KBM-7 (cell line): ENCODE measurements around the gene RAB27B.
"Not testable (repeated sequence)": the region's sequence is repeated elsewhere in the genome, so short reads cannot be mapped to it uniquely, and the experiment has no call there.

Experiments
- DNase-seq: peaks from one replicate; pipeline ENCODE4 v3.0.0-alpha.2; 2015
- in situ Hi-C: fragments of 300-500 bp; cut with MboI; formaldehyde crosslinking; loops from 2 replicates; pipeline ENCODE4 v1.14.3; 2020; ENCODE audit warnings: low sequenced_read_pairs, low pct_unique_long_range_greater_than_20kb, mixed read lengths

RAB27B gene, protein sequence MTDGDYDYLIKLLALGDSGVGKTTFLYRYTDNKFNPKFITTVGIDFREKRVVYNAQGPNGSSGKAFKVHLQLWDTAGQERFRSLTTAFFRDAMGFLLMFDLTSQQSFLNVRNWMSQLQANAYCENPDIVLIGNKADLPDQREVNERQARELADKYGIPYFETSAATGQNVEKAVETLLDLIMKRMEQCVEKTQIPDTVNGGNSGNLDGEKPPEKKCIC

DNA sequence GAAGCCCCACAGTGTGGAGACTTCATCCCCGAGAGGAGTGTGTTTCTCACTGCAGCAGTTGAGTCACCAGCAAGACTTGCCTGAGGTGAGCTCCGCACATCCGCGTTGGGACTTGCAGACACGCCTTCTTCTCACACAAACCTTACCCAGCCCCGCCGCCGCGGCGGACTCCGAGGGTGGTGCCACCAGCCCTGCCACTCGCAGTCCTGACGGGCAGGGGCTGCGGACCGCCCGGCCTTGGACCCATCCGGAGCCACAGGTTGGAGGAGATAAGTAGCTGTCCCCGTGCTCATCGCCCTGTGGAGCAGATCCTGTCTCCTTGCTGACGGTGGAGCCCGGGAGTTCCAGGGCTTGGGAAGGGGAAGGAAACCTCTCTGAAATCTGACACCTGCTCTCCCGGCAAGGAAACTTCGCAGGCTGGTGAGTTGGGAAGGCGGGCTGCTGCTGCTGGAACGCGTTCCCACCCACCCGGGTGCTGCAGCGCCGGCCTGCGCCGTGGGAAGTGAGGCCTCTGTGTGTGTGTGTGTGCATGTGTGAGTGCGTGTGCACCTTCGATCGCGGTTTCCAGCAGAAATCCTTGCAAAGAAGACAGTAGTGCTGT lies at the start of gene RAB27B:
TSS of gene RAB27B (plus strand) at position 197 of the 601 bp plus-strand sequence. CDS start 49,109 bp downstream, outside the sequence.
- DNase-seq: no peak
- in situ Hi-C loops: no loop called here

DNA sequence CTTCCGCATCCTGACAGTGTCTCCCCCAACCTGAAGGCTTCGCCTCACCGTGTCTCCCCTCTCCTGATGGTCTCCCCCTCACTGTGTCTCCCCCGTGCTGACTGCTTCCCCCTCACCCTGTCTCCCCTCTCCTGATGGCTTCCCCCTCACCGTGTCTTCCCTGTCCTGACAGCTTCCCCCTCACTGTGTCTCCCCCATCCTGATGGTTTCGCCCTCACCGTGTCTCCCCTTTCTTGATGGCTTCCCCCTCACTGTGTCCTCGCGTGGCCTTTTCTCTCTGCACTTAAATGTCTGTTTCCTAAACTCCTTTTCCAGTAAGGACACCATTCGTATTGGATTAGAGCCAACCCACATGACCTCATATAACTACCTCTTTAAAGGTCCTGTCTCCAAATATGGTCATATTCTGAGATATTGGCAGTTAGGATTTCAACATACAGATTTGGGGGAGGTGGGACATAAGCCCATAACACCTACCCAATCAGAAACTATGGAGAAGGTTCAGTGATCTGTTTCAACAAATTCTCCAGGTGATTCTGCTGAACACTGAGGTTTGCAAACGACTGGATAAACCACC lies 47.9 kb upstream of the RAB27B start:
- in situ Hi-C loops: no loop called here

DNA sequence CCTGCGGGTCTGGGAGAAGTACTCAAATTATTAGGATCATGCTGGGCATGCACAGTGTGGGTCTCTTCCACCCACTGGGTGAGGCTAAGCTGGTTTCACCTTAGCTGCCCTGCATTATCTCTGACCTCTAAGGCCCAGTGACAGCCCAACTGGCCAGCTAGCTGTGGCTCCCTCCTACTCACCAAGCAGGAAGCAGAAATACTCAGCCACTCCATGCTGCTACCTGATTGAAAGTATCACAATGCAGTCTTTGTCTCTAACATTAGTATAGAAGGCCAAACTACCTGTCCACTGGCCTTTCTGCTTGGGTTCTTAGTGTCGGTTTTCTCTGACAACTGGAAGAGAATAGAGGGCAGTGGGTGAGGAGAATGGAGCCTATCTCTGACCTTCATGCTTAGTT lies 47.3 kb upstream of the RAB27B start:
- in situ Hi-C loops: no loop called here
- DNase-seq: no peak

More for the DNA sequence above, 47.9 kb upstream of the RAB27B start:
- DNase-seq: peak; percentile 11

DNA sequence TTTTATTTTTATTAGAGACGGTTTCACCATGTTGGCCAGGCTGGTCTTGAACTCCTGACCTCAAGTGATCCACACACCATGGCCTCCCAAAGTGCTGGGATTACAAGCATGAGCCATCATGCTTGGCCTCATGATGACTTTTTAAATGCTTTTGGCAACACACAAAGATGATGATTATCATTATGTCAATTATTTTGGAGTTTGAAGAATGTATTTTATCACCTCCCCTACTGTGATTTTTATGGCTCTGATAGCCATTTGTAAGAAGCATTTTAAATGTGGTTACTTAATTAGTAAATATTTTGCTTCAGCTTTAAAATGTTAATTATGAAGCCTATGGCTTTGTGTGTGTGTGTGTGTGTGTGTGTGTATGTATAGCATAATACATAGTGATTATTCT lies 45.1 kb upstream of the RAB27B start:
- no peak for DNase-seq
- in situ Hi-C loops: no loop called here

DNA sequence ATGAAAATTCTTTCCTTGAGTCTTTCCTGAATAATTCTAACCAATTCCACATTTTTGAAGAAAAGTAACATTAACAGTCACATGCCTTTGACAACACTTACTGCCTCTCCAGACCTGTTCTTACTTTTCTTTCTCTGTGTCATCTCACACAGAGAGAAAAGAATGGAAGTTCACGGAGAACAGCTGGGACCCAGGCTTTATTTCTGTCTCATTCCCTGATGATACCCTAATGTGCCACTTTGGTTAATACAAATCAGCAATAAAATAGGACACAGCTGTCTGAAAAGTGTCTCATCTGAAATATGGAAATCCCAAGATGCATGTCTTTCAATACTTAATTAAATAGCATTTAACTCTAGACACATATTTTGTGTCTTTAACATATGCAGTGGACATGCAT lies 42.1 kb upstream of the RAB27B start:
- no peak for DNase-seq
- in situ Hi-C loops: no loop called here

DNA sequence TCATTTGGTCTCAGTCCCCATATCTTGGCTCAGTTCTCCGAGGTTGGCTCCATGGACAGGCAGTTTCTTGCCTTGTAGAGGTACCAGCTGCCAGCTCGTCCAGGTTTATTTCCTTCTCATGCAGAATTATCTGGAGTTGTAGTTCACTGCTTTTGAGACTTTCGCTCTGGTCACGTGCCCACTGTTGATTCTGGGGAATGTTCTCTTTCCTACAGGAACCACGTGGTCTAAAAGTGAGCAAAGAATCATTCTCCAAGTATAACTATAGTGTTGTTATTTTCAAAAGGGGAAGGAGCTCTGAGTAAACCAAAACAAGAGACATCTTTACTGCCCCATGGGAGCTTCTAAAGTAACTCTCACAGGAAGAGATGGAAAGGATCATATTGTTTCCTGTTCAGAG lies 41.2 kb upstream of the RAB27B start:
- in situ Hi-C loops: no loop called here
- DNase-seq: peak; percentile 4

DNA sequence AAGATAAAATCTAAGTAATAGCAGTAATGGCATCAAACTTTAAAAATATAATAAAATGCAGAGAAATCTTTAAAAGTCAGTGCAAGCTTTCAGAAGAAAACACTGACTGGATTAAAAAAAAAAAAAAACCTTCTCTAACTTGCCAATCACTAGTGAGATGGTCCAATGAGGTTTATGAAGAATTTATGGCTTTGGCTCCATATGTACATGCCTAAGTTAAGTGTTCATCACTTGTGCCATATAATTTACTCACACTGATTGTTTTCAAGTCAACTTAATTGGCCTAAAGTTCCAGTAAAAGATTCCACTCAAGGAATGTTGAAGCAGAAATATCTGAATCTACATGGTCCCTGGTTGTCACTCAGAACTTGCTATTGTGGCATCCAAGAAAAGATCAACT lies 40.7 kb upstream of the RAB27B start:
- no peak for DNase-seq
- in situ Hi-C loops: no loop called here

DNA sequence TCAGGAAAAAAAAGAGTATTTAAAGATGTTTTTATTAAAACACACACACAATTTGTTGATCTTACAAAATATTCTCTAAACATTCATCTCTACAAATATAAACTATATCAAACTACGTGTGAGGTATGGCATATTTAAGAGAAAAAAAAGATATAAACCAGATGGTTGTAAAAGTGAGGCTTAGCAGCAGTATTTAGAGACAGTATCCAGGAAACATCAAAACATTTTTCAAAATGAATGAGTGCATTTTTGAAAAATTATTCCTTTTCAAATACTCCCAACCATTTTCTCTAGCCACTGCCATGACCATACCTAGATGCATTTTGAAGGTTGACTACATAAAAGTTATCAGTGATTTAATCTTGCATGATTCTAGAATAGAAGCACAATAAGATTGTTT lies 38.2 kb upstream of the RAB27B start:
- in situ Hi-C loops: no loop called here
- DNase-seq: no peak

DNA sequence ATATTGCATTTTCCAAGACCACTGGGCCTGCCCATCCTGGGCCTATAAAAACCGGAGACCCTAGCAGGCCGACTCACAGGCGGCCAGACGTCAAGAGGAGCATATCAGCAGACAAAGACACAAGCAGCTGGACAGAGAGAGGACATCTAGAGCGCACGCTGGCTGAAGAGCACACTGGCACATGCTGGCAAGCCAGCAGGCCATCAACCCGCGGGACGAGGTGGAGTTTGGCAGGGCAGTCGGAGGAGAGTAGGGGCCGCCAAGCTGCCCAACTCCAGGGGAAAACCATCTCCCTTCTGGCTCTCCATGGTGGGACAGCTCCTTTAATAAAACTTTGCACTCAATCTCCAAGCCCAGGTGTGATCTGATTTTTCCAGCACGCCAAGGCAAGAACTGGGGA lies 36.6 kb upstream of the RAB27B start:
- in situ Hi-C loops: no loop called here
- DNase-seq: no peak

DNA sequence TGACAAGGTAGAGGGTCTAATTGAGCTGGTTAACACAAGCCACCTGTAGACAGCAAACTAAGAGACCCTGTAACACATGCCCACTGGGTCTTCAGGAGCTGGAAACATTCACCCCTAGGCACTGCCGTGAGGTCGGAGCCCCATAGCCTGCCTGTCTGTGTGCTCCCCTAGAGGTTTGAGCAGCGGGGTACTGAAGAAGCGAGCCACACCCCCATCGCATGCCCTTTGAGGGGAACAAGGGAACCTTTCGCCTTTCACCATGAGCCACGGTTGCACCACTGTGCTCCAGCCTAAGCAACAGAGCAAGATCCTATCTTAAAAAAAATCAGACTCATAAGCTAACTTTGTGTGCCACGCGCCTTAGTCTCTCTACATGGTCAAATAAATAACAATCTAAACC lies 36.2 kb upstream of the RAB27B start:
- no peak for DNase-seq
- in situ Hi-C loops: no loop called here

DNA sequence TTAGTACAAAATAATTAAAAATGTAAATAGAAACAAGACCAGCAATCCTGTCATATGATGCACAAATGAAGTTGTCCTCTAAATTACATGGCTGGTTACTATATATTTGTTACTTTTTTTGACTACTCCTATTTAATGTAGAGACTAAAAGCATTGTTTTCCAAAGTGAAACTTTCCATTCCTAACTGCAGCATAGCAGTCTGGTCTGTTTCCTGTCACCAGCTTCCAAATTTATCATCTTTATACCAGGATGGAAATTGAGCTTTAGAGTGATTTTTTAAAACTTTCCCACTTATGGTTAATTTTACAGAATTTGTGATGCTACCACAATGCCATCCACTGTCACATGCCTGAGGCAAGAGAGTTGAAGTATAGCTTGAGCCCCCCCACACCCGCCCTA lies 33.5 kb upstream of the RAB27B start:
- in situ Hi-C loops: no loop called here
- DNase-seq: no peak

DNA sequence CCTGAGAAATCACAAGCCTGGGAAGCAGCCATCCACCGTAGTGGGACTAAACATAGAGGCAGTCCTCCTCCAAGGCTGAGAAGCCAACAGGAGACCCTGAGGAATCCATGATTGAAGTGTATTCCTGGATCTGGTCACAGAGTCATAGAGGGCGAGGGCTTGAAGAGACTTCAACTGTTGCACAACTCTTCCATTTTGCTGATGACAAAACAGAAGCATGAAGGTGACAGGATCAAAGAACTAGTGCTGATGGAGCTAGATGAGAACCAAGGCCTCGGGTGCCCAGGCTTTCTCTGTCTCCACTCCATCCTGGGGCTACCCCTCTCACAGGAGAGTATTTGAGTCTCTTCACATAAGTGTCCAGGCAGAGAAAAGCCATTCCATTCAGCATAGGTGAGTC lies 30.1 kb upstream of the RAB27B start:
- in situ Hi-C loops: no loop called here
- no peak for DNase-seq

DNA sequence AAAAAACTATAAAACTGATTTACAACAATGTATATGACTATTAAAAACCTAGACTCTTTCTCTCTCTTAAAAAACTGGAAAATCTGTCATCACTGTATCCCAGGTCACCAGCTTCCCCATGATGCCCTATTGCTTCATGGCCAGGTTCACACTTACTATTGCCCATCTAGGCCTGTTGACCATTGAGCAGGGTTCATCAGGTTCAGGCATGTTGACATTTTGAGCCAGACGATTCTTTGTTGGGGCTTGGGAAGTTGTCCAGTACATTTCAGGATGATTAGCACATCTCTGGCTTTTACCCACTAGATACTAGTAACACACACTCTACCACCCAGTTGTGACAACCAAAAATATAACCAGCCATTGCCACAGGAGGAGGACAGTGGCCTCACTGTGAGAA lies 26.9 kb upstream of the RAB27B start:
- in situ Hi-C loops: no loop called here

DNA sequence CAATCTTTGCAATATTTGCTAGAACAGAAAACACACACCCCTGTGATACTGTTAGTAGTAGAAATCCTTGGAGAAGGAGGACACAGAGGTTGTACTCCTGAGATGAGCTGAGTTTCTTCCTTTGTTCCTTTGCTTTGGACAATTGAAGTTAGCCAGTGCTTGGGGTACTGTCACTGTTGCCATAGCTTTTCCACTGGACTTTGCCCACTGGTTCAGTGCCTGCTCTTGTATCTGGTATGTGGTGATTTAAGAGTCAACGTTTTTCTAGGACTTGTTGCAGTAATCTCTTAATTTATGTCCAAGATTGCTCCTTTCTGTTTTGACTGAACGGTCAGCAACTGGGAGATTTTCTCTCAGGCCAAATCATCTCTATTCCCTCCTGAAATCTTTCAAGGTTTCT lies 26.1 kb upstream of the RAB27B start:
- in situ Hi-C loops: no loop called here
- DNase-seq: no peak

More for the DNA sequence above, 26.9 kb upstream of the RAB27B start:
- no peak for DNase-seq

DNA sequence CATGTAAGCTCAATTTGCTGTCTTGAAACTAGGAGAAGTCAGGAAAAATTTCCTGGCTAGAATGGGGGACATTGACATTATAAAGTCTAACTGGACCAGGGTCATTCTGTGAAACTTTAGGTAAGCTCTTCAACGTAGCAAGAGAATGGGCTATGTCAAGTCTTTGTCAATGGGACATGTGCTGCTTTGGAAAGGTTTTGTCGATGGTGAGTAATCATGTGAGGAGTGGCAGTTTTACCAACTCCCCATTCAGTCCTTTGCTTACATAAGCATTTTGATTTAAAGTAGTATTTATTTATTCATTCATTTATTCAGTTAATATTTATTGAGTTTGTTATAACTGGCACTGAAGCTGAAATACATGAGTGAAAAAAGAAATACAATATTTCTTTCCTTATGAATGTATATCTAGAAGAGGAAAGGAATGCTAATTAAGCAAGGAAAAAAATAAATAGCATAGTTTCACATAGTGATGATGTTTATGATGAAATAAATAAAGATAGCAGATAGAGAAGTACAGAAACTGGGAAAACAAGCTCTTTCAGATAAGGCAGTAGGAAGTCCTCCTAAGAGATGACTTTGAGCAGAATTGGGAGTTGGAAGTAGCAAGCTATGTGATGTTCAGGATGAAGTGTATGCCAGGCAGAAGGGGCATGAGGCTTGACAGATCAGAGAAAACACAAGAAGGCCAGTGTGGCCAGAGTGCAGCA lies 25.4 kb upstream of the RAB27B start:
- in situ Hi-C loops: no loop called here
- DNase-seq: no peak

DNA sequence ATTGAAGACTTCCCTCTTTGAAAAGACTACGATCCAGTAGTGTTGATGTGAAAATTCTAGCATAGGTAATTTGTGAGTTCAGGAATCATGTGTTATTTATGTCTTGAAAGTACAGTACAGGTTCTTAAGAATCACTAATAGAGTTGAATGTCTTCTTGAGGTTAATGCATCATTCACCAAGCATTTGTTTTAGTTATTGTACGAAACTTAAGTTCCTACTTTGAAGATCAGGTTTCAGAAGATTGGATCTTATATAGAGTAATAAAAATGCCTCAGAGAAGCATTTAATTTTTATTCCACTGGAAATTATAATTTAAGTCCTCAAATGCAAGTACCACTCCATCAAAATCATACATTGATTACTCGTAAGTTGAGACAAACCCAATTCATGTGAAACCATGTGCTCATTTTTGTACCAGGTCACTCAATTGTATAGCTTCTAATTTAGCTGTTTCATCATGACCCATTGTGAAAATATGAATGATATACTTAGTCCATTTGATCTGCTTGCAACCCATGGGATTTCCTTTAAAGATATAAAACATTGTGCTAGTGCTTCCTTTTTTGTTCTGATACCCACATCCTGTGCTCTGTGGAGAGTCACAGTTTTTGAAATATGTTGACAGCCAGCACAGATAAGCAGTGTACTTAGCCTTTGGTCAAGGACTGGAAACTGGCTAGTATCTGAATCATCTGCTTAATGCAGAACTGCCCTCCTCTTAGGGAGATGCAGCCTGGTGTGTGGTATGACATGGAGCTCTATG lies 22.5 kb upstream of the RAB27B start:
- DNase-seq: peak; percentile 64
- in situ Hi-C loops: no loop called here

DNA sequence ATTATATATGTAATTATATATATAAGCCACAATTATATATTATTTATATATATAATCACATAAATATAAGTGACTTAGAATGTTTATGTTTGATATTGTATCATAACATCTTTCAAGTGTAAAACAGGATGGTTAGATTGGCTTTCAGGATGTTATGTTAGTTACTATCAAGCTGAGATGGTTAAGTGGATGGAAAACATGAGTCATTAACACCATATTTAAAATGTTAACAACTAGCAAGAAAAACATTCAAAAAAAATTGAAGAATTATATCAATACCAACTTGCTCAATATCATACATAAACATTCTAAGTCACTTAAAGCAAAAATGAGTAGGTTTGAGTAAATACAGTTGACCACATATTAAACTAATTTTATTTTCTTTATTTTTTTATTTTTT lies 21.8 kb upstream of the RAB27B start:
- in situ Hi-C loops: no loop called here
- no peak for DNase-seq

DNA sequence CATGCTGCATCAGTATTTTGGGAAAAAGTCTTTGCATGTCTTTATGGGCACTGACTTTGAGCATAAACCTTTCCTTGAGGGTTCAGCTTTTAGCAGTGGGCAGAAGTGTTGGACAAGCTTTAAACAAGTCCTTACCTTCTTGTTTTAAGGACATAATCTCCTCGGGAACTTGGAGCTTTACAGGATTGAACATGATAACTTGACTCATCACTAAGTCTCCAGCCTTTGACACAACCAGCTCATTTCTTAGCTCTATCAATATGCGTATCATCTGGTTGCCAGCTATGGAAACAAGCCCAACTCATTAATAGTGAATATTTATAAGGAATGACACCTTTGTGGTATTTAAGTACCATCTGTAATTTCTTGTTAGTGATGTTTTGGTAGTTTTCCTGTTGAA lies 21.0 kb upstream of the RAB27B start:
- DNase-seq: no peak
- in situ Hi-C loops: no loop called here

DNA sequence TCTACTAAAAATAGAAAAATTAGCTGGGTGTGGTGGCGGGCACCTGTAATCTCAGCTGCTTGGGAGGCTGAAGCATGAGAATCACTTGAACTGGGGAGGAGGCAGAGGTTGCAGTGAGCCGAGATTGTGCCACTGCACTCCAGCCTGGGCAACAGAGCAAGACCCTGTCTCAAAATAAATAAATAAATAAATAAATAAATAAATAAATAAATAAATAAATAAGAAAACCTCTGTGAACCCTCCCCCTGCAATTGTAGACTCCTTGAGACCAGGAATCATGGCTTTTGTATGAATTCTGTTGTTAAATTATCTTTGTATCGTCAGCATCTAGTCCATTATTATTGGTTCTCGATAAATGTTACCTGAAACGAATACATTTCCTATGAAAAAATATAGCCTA lies 17.6 kb upstream of the RAB27B start:
- DNase-seq, in situ Hi-C loops: not testable (repeated sequence)

DNA sequence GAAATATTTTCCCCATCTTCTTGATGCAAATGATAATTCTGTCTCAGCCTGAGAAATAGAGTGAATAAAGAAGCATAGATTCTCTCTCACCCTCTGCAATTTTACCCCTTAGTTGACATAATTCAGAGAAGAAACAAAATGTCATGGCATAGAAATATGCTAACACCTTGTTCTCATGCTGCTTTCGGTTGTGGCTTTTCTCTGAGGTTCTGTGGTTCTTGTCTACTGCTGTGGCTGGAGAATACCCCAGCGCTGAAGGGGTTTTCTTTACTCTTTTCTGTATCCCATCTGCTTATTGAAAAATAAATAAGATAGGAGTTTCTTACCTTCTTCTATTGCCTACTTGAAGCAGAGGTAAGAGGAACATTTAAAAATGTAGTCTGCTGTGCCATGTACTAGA lies 15.4 kb upstream of the RAB27B start:
- in situ Hi-C loops: no loop called here
- DNase-seq: no peak
